ENCODE measurements around the gene JAM3. TPM values are rescaled to one million over a fixed set of nuclear protein-coding genes. Genes with fewer than 3 reads are reported as not detected.

JAM3 gene
- total RNA-seq, 1 donor = 61.6 TPM

DNA sequence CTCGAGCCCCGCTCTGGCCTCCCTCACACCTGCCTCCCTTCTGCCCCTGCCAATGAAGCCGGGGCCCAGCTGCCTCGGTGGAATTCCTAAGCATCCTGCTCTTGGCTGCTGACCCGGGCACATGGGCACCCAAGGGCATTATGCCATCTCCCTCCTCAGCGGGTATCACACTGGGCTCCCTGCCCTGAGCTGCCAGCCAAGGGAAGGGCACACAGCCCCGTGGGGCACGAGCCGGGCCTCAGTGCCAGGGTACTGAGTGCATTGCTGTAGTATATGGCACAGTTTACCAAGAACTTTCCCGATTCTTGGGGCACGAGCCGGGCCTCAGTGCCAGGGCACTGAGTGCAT is 43.8 kb upstream of the JAM3 start:
- no peak for DNase-seq (ENCODE audit: low read depth)
- TF ChIP-seq, protein P1, sequence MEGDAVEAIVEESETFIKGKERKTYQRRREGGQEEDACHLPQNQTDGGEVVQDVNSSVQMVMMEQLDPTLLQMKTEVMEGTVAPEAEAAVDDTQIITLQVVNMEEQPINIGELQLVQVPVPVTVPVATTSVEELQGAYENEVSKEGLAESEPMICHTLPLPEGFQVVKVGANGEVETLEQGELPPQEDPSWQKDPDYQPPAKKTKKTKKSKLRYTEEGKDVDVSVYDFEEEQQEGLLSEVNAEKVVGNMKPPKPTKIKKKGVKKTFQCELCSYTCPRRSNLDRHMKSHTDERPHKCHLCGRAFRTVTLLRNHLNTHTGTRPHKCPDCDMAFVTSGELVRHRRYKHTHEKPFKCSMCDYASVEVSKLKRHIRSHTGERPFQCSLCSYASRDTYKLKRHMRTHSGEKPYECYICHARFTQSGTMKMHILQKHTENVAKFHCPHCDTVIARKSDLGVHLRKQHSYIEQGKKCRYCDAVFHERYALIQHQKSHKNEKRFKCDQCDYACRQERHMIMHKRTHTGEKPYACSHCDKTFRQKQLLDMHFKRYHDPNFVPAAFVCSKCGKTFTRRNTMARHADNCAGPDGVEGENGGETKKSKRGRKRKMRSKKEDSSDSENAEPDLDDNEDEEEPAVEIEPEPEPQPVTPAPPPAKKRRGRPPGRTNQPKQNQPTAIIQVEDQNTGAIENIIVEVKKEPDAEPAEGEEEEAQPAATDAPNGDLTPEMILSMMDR (IDR thresholded peaks at IDR 0.05; ENCODE audit: insufficient read depth, low read length) = no peak

DNA sequence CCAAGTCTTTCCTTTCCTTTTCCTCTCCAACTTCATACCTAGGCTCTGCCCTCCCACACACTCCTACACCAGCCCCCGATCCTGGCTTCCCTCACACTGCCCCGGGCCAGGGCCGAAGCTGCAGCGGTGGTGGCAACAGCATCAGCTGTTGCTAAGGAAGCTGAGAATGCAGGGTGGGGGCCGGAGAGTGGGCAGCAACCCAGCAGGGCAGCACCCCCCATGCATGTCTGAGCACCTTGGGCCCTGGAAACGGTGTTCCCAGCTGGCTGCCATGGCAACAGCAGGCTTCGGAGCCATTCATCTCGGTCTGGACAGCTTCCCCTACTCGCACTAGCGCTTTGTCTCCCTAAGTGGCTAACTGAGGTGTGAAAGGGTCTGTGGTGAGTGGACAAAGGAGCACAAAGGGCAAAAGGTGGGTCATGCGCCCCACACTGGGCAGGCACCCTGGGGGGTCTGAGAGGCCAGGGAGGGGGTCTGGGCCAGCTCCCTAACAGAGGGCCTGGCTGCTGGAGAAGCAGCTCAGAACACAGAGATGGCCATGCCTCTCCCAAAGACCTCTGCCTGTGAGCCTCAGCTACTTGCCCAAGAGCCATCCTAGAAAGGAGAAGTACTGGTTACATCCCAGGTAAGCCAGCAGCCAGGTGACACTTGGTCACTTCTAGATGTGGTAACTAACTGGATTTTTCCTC is 42.1 kb upstream of the JAM3 start:
- no peak for DNase-seq (ENCODE audit: low read depth)
- H3K4me3 ChIP-seq (ENCODE audit: low read depth, low read length) = no peak overlapping the region
- TF ChIP-seq, protein P1 (IDR thresholded peaks at IDR 0.05; ENCODE audit: insufficient read depth, low read length) = no peak

More for the DNA sequence above, 43.8 kb upstream of the JAM3 start:
- H3K4me3 ChIP-seq (ENCODE audit: low read depth, low read length) = no peak overlapping the region

DNA sequence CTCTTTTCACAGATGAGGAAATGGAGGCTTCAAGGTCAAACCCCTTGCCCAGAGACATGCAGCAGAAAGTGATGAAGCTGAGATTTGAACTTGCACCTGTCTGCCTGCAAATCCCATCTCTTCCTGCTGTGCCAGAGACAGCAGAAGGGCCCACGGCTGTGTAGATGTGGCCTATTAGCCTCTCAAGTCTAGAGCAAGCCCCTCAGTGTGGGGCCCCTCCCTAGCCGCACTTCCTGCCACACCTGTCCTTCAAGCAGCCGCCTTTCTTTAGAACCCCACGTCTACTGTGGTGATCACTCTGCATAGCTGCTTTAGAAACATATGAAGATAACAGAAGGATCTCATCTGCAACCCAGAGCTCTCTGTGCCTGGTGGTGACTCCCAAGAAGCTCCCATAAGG is 41.2 kb upstream of the JAM3 start:
- TF ChIP-seq, protein P1 (IDR thresholded peaks at IDR 0.05; ENCODE audit: insufficient read depth, low read length) = no peak
- no peak for DNase-seq (ENCODE audit: low read depth)
- no peak overlapping the region for H3K4me3 ChIP-seq (ENCODE audit: low read depth, low read length)

DNA sequence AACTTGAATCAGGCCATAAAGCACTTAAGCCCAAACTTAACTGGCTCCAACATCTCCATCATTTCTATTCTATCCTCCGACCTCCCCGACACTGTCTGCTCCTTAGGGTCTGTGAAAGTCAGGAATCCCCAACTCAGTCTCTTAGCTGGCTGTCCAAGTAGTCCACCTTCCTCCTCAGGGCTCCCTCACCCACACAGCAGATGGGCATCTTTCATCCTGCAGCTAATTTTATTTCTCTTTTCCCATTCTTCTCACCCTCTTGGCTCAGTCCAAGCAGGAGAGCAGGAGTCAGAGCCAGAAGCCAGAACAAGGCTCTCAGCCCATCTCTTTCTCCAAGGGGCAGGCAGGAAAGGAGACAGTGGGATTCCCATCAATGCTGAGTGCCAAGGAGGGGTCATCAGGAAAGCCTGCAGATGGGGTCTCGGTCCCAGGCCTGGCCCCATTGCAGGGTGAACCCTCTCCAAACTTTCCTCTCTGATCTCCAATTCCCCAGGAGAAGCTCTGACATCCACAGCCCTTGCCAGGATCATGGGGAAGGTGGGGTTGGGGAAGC is 40.4 kb upstream of the JAM3 start:
- no peak for DNase-seq (ENCODE audit: low read depth)
- H3K4me3 ChIP-seq (ENCODE audit: low read depth, low read length) = no peak overlapping the region
- TF ChIP-seq, protein P1 (IDR thresholded peaks at IDR 0.05; ENCODE audit: insufficient read depth, low read length) = no peak

DNA sequence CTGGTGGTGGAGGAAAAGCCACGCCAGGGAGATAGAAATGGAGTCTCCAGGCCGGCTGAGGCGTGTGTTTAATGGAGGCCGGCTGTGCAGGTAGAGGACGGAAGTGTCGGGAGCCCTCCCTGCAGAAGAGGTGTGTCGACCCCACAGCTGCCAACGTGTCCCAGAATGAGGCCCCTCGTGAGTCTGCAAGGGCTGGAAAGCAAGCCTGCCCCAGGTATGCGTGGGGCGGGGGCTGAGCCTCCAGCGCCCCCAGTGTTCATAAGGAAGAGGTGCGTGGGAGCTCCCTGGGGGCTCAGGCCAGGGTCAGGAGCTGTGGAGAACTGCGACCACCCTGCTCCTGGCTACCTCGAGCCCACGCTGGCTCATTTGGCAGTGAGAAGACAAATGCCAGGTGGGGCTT is 38.0 kb upstream of the JAM3 start:
- no peak overlapping the region for H3K4me3 ChIP-seq (ENCODE audit: low read depth, low read length)
- no peak for DNase-seq (ENCODE audit: low read depth)
- TF ChIP-seq, protein P1 (IDR thresholded peaks at IDR 0.05; ENCODE audit: insufficient read depth, low read length) = no peak

DNA sequence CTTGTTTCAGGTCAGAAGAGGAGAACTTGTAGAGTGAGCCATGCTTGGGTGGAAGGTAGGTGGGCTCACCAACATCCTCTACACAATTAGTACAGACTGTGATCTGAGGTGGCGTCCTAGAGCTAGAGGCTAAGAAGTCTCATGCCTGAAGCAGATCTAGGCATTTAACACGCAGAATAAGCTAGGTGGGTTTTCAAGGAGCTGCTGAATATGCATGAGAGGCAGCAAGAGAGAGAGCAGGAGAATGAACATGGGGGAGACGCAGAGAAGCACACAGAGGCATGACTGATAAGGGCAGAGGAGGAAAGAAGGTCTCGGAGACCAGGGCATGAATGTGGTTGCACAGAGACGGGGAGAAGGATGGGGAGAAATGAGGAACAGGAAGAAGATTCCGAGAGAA is 36.8 kb upstream of the JAM3 start:
- no peak for DNase-seq (ENCODE audit: low read depth)
- no peak overlapping the region for H3K4me3 ChIP-seq (ENCODE audit: low read depth, low read length)
- TF ChIP-seq, protein P1 (IDR thresholded peaks at IDR 0.05; ENCODE audit: insufficient read depth, low read length) = no peak

Measured in fibroblast of the aortic adventitia (primary cell).